ENCODE data around the gene TMEM181.

GRCh38 chr6:158538741-158539140 is 21.1 kb upstream of the TMEM181 start:
- TF ChIP-seq POLR2AphosphoS5 (IDR thresholded peaks at IDR 0.05) = no peak
- TF ChIP-seq CTCF (IDR thresholded peaks at IDR 0.05) = no peak
- TF ChIP-seq POLR2A (IDR thresholded peaks at IDR 0.05; ENCODE audit: low read depth) = no peak

Data from esophagus muscularis mucosa (tissue), 3 donors.